ENCODE results near the gene GPI. TPM values are rescaled to one million over a fixed set of nuclear protein-coding genes. Genes with fewer than 3 reads are reported as not detected.
"Not testable (repeated sequence)": the region's sequence is repeated elsewhere in the genome, so short reads cannot be mapped to it uniquely, and the experiment has no call there.

Gene GPI
- polyA plus RNA-seq, 1 donor (not counting 4 experiments of a cell fraction or from before 2014, with no cell fraction given), result 123 TPM

DNA sequence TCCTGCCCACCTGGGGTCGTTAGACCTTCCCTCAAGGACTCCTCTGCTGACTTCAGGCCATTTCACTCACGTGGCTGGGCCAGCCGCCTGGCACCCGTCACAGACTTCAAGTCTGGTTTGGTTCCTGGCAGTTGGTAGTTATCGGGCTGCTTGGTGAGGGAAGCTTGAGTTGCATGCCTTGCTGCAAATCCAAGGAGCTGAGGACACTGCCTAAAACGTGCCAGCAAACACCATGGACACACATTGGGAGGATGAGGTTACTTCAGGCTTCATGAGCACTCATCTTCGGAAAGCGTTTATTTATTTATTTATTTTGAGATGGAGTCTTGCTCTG, 2.6 kb downstream of the GPI start:
- Histone ChIP-seq H3K9me3 (ENCODE audit: control insufficient read depth, low read depth, low read length) (no peaks in the 10 kb centered on the region), H3K4me1 (ENCODE audit: control insufficient read depth, extremely low read depth, insufficient read depth, low read length) (peaks cover 18% of the 10 kb centered on the region), H3K27ac (ENCODE audit: control insufficient read depth, insufficient read depth, low read length) (no peak overlapping the region), H3K9ac (ENCODE audit: control insufficient read depth, extremely low read depth, insufficient read depth, low read length) (no peak overlapping the region), H4K20me1 (ENCODE audit: control insufficient read depth, extremely low read depth, insufficient read depth, low read length) (no peaks in the 10 kb centered on the region), H3K4me3 (ENCODE audit: control insufficient read depth in 2 of 3, extremely low read depth in 1 of 3, insufficient read depth in 2 of 3, low read depth in 1 of 3, low read length in 3 of 3) (no peak overlapping the region), H3K4me2 (ENCODE audit: control insufficient read depth, extremely low read depth, insufficient read depth, low read depth, low read length) (no peak overlapping the region), H3K27me3 (ENCODE audit: control insufficient read depth, extremely low read depth, insufficient read depth, low read length) (no peaks in the 10 kb centered on the region), H3K79me2 (ENCODE audit: control insufficient read depth, insufficient read depth, low read length) (peaks cover 43% of the 10 kb centered on the region), H3K36me3 (ENCODE audit: control insufficient read depth in 2 of 2, extremely low read depth in 1 of 2, insufficient read depth in 2 of 2, low read length in 2 of 2) (peaks cover 20 to 24% of the 10 kb centered on the region in 2 experiments), H3K9me1 (ENCODE audit: control insufficient read depth, extremely low read depth, insufficient read depth, low read length) (no peaks in the 10 kb centered on the region), H2AFZ (ENCODE audit: control insufficient read depth, low read length) (no peak overlapping the region)
- dilution Hi-C loops (cut with MboI; ENCODE audit: extremely low pct_ligation_motif_present, low sequenced_read_pairs), result no loop called here
- DNase-seq (ENCODE audit: low read depth, low spot score) (no peak), FAIRE-seq (no peak)
- TF ChIP-seq CTCF (optimal IDR thresholded peaks at IDR 0.05 in 1 of 3, IDR thresholded peaks at IDR 0.05 in 1 of 3, conservative IDR thresholded peaks at IDR 0.05 in 1 of 3; ENCODE audit: extremely low read depth in 1 of 3, insufficient read depth in 2 of 3, low read length in 3 of 3) (no peak), EZH2 (IDR thresholded peaks at IDR 0.05; ENCODE audit: low read length) (no peak)

- H3K4me1 ChIP-seq (ENCODE audit: control insufficient read depth, extremely low read depth, insufficient read depth, low read length), result peaks cover 18% of the 10 kb centered on the region
- H3K9ac ChIP-seq (ENCODE audit: control insufficient read depth, extremely low read depth, insufficient read depth, low read length), result no peak overlapping the region
- H3K79me2 ChIP-seq (ENCODE audit: control insufficient read depth, insufficient read depth, low read length), result peaks cover 43% of the 10 kb centered on the region
- H3K4me3 ChIP-seq (ENCODE audit: control insufficient read depth in 2 of 3, extremely low read depth in 1 of 3, insufficient read depth in 2 of 3, low read depth in 1 of 3, low read length in 3 of 3), result no peak overlapping the region
- no peak overlapping the region for H3K4me2 ChIP-seq (ENCODE audit: control insufficient read depth, extremely low read depth, insufficient read depth, low read depth, low read length)
- H3K27ac ChIP-seq (ENCODE audit: control insufficient read depth, insufficient read depth, low read length), result no peak overlapping the region
- no peaks in the 10 kb centered on the region for H3K9me3 ChIP-seq (ENCODE audit: control insufficient read depth, low read depth, low read length)
- no peak for DNase-seq (ENCODE audit: low read depth, low spot score)
- peaks cover 20 to 24% of the 10 kb centered on the region in 2 experiments for H3K36me3 ChIP-seq (ENCODE audit: control insufficient read depth in 2 of 2, extremely low read depth in 1 of 2, insufficient read depth in 2 of 2, low read length in 2 of 2)
- TF ChIP-seq CTCF (optimal IDR thresholded peaks at IDR 0.05 in 1 of 3, IDR thresholded peaks at IDR 0.05 in 1 of 3, conservative IDR thresholded peaks at IDR 0.05 in 1 of 3; ENCODE audit: extremely low read depth in 1 of 3, insufficient read depth in 2 of 3, low read length in 3 of 3), result no peak
- TF ChIP-seq EZH2 (IDR thresholded peaks at IDR 0.05; ENCODE audit: low read length), result no peak
- no peaks in the 10 kb centered on the region for H4K20me1 ChIP-seq (ENCODE audit: control insufficient read depth, extremely low read depth, insufficient read depth, low read length)
- dilution Hi-C loops (cut with MboI; ENCODE audit: extremely low pct_ligation_motif_present, low sequenced_read_pairs), result no loop called here
- no peak overlapping the region for H2AFZ ChIP-seq (ENCODE audit: control insufficient read depth, low read length)
- no peaks in the 10 kb centered on the region for H3K27me3 ChIP-seq (ENCODE audit: control insufficient read depth, extremely low read depth, insufficient read depth, low read length)
- no peak for FAIRE-seq
- no peaks in the 10 kb centered on the region for H3K9me1 ChIP-seq (ENCODE audit: control insufficient read depth, extremely low read depth, insufficient read depth, low read length)
These were observed 3.3 kb downstream of the GPI start for GRCh38 chr19:34368338-34368737.

DNA sequence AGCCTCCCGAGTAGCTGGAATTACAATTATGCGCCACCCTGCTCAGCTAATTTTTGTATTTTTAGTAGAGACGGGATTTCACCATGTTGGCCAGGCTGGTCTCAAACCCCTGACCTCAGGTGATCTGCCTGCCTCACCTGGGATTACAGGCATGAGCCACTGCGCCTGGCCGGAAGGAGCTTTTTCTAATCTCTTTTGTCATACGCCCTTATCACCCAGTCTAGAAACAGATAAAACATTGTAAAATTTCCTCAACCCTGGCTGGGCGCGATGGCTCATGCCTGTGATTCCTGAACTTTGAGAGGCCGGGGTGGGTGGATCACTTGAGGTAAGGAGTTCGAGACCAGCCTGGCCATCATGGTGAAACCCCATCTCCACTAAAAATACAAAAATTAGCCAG, 4.2 kb downstream of the GPI start:
- H3K27ac ChIP-seq (ENCODE audit: control insufficient read depth, insufficient read depth, low read length); DNase-seq (ENCODE audit: low read depth, low spot score); H3K9me1 ChIP-seq (ENCODE audit: control insufficient read depth, extremely low read depth, insufficient read depth, low read length); H3K4me2 ChIP-seq (ENCODE audit: control insufficient read depth, extremely low read depth, insufficient read depth, low read depth, low read length); H3K9me3 ChIP-seq (ENCODE audit: control insufficient read depth, low read depth, low read length); H3K4me3 ChIP-seq (ENCODE audit: control insufficient read depth in 2 of 3, extremely low read depth in 1 of 3, insufficient read depth in 2 of 3, low read depth in 1 of 3, low read length in 3 of 3); dilution Hi-C loops (cut with MboI; ENCODE audit: extremely low pct_ligation_motif_present, low sequenced_read_pairs); H3K27me3 ChIP-seq (ENCODE audit: control insufficient read depth, extremely low read depth, insufficient read depth, low read length); FAIRE-seq; H2AFZ ChIP-seq (ENCODE audit: control insufficient read depth, low read length); H4K20me1 ChIP-seq (ENCODE audit: control insufficient read depth, extremely low read depth, insufficient read depth, low read length); H3K9ac ChIP-seq (ENCODE audit: control insufficient read depth, extremely low read depth, insufficient read depth, low read length): not testable (repeated sequence)
- Histone ChIP-seq H3K4me1 (ENCODE audit: control insufficient read depth, extremely low read depth, insufficient read depth, low read length) (peaks cover 18% of the 10 kb centered on the region), H3K79me2 (ENCODE audit: control insufficient read depth, insufficient read depth, low read length) (peaks cover 47% of the 10 kb centered on the region), H3K36me3 (ENCODE audit: control insufficient read depth in 2 of 2, extremely low read depth in 1 of 2, insufficient read depth in 2 of 2, low read length in 2 of 2) (peaks cover 20 to 27% of the 10 kb centered on the region in 2 experiments)
